Measurements from ENCODE around the gene FNDC3B. TPM values are rescaled to one million over a fixed set of nuclear protein-coding genes. Genes with fewer than 3 reads are reported as not detected.

Gene FNDC3B
- total and polyA plus RNA-seq, 2 donors = 11.0 to 11.9 TPM

DNA sequence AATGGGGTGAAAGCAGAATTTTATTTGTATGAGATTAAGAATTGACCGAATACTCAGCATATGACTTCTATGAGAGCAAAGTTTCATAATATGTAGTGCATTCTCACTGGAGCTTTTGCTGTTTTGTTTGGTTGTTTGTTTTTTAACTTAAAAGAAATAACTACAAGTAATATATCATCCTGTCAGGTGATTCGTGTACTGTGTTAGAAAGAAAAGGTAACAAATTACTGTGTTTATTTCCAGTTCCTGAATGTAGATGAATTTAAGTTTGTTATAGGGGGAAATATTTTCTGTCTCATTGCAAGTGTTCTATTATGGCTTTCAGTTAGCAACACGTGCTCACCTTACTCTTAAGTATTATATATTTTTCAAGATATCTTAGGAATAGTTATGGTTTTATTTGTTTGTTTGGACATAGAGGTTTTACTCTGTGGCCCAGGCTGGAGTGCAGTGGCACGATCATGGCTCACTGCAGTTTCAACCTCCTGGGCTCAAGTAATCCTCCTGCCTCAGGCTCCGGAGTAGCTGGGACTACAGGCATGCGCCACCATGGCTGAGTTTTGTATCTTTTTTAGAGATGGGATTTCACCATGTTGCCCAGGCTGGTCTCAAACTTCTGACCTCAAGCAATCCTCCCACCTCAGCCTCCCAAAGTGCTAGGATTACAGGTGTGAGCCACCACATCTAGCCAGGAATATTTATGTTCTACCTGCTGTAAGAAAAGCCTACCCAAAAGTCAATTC lies 125.4 kb downstream of the FNDC3B start:
- DNase-seq (ENCODE audit: low read depth in 6 of 9, low spot score in 9 of 9) = no peak
- H3K4me3 ChIP-seq (ENCODE audit: low read length in 2 of 2) = no peak overlapping the region
- H3K9me3 ChIP-seq (ENCODE audit: control insufficient read depth in 2 of 2, insufficient read depth in 1 of 2, low read length in 1 of 2) = no peaks in the 10 kb centered on the region
- no peaks in the 10 kb centered on the region for H3K4me1 ChIP-seq (ENCODE audit: control insufficient read depth in 2 of 2, insufficient read depth in 2 of 2, low read length in 2 of 2)
- WGBS = 96% methylated on average over 6 of the region's 6 CpGs
- no peaks in the 10 kb centered on the region for H3K27me3 ChIP-seq (ENCODE audit: control insufficient read depth in 2 of 2, insufficient read depth in 1 of 2, low read length in 1 of 2)
- no peaks in the 10 kb centered on the region for H3K36me3 ChIP-seq (ENCODE audit: control insufficient read depth in 2 of 2, insufficient read depth in 2 of 2, low read length in 1 of 2)
- H3K27ac ChIP-seq (ENCODE audit: low read depth in 1 of 2, low read length in 1 of 2) = no peak overlapping the region

DNA sequence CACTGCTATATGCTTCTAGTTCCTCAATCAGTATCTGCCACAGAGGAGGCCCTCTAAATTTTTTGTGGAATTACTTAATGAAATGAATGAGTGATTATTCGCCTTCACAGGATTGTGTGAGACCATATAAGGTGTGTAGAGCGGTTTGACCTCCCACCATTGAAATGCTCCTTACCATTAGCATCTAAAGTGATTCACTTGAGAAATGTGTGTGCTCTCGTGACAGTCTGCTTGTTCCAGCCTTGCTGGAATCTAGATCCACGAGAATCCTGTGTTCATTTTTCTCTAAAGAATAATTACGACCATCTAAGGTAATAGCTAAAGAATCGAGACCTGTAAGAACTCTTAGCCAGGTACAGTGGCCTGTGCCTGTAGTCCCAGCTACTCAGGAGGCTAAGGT lies 126.9 kb downstream of the FNDC3B start:
- H3K36me3 ChIP-seq (ENCODE audit: control insufficient read depth in 2 of 2, insufficient read depth in 2 of 2, low read length in 1 of 2) = no peaks in the 10 kb centered on the region
- H3K4me1 ChIP-seq (ENCODE audit: control insufficient read depth in 2 of 2, insufficient read depth in 2 of 2, low read length in 2 of 2) = no peaks in the 10 kb centered on the region
- no peaks in the 10 kb centered on the region for H3K27me3 ChIP-seq (ENCODE audit: control insufficient read depth in 2 of 2, insufficient read depth in 1 of 2, low read length in 1 of 2)
- no peak overlapping the region for H3K27ac ChIP-seq (ENCODE audit: low read depth in 1 of 2, low read length in 1 of 2)
- DNase-seq (ENCODE audit: low read depth in 6 of 9, low spot score in 9 of 9) = no peak
- H3K4me3 ChIP-seq (ENCODE audit: low read length in 2 of 2) = no peak overlapping the region
- WGBS = 97% methylated on average over 6 of the region's 6 CpGs
- H3K9me3 ChIP-seq (ENCODE audit: control insufficient read depth in 2 of 2, insufficient read depth in 1 of 2, low read length in 1 of 2) = no peaks in the 10 kb centered on the region

DNA sequence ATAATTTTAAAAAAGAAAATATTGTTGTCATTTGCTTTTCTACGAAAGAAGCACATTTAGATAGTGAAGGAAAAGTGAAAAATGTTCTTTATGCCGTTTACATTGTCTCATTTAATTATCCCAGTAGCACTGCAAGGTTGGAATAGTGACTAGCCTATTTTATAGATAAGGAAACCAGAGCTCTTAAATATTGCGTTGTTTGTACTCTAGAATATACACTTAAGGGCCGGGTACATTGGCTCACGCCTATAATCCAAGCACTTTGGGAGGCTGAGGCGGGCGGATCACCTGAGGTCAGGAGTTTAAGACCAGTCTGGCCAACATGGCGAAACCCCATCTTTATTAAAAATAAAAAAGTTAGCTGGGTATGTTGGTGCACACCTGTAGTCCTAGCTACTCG lies 127.5 kb downstream of the FNDC3B start:
- H3K4me3 ChIP-seq (ENCODE audit: low read length in 2 of 2) = no peak overlapping the region
- 98% methylated on average over 9 of the region's 9 CpGs for WGBS
- H3K27me3 ChIP-seq (ENCODE audit: control insufficient read depth in 2 of 2, insufficient read depth in 1 of 2, low read length in 1 of 2) = no peaks in the 10 kb centered on the region
- no peak for DNase-seq (ENCODE audit: low read depth in 6 of 9, low spot score in 9 of 9)
- no peaks in the 10 kb centered on the region for H3K4me1 ChIP-seq (ENCODE audit: control insufficient read depth in 2 of 2, insufficient read depth in 2 of 2, low read length in 2 of 2)
- no peaks in the 10 kb centered on the region for H3K9me3 ChIP-seq (ENCODE audit: control insufficient read depth in 2 of 2, insufficient read depth in 1 of 2, low read length in 1 of 2)
- H3K36me3 ChIP-seq (ENCODE audit: control insufficient read depth in 2 of 2, insufficient read depth in 2 of 2, low read length in 1 of 2) = no peaks in the 10 kb centered on the region
- no peak overlapping the region for H3K27ac ChIP-seq (ENCODE audit: low read depth in 1 of 2, low read length in 1 of 2)

DNA sequence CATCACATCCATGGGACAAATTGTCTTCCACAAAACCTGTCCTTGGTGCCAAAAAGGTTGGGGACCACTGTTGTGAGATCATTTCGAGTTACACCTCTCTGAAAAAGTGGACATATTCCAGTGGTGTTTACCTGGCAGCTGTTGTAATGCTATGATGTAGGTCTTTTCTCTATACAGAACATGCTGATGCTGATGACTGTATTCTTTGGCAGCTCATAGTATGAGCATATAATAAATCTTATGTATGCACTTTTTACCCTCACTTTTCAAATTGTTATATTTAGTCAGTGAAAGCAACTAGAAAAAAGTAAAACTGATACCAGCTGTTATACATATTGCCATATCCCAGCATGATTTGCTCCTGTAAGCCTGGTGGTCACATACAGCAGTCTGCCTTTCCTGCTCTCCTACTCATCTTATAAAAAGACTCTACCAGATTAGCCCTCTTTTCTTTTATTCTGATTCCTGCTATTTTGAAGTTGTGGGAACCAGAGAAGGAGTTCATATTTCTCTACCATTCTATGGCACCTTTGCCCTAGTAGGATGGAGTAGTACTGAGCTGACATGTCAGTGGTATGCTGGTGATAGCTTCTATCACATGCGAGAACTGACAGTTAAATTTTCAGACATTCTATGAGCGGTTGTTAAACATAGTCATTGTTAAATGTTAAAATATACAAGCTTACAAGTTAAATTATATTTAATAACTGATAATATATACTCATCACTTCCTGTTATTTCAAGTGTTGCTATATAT lies 128.7 kb downstream of the FNDC3B start:
- 95% methylated on average over 3 of the region's 3 CpGs for WGBS
- Histone ChIP-seq H3K9me3 (ENCODE audit: control insufficient read depth in 2 of 2, insufficient read depth in 1 of 2, low read length in 1 of 2) (no peaks in the 10 kb centered on the region), H3K4me1 (ENCODE audit: control insufficient read depth in 2 of 2, insufficient read depth in 2 of 2, low read length in 2 of 2) (no peaks in the 10 kb centered on the region), H3K27ac (ENCODE audit: low read depth in 1 of 2, low read length in 1 of 2) (no peak overlapping the region), H3K36me3 (ENCODE audit: control insufficient read depth in 2 of 2, insufficient read depth in 2 of 2, low read length in 1 of 2) (no peaks in the 10 kb centered on the region), H3K27me3 (ENCODE audit: control insufficient read depth in 2 of 2, insufficient read depth in 1 of 2, low read length in 1 of 2) (no peaks in the 10 kb centered on the region), H3K4me3 (ENCODE audit: low read length in 2 of 2) (no peak overlapping the region)
- DNase-seq (ENCODE audit: low read depth in 6 of 9, low spot score in 9 of 9) = no peak

DNA sequence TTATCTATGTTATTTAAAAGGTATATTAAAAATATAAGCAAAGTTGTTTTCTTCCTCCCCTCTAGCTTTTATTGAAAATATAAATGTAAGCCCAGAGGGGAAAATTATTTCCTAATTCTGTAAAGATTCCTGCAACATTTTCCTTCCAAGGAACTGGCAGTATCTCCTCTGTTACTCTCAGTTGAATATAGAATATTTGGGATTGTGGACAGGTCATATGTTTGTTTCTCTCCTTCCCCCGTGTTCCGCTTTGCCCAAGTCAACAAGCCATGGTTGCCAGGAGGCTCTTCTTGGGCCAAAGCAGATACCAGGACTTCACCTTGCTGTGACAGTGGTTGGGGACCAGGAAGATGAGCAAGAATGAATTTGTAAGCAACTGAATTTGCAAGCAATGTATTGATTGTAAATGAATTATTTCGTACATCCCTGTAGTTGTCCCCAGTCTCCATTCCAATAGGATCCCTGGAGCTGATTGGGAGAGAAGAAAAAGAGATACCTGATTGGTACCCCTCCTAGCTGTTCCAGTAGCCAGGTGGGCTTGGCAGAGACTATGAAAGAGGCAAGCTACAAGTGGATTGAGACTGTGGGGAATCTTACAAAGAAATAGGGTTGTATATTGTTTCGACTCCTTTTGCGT lies 130.8 kb downstream of the FNDC3B start:
- no peaks in the 10 kb centered on the region for H3K4me1 ChIP-seq (ENCODE audit: control insufficient read depth in 2 of 2, insufficient read depth in 2 of 2, low read length in 2 of 2)
- no peaks in the 10 kb centered on the region for H3K36me3 ChIP-seq (ENCODE audit: control insufficient read depth in 2 of 2, insufficient read depth in 2 of 2, low read length in 1 of 2)
- no peaks in the 10 kb centered on the region for H3K27me3 ChIP-seq (ENCODE audit: control insufficient read depth in 2 of 2, insufficient read depth in 1 of 2, low read length in 1 of 2)
- WGBS = 98% methylated on average over 5 of the region's 5 CpGs
- no peaks in the 10 kb centered on the region for H3K9me3 ChIP-seq (ENCODE audit: control insufficient read depth in 2 of 2, insufficient read depth in 1 of 2, low read length in 1 of 2)
- H3K4me3 ChIP-seq (ENCODE audit: low read length in 2 of 2) = no peak overlapping the region
- H3K27ac ChIP-seq (ENCODE audit: low read depth in 1 of 2, low read length in 1 of 2) = no peak overlapping the region
- no peak for DNase-seq (ENCODE audit: low read depth in 6 of 9, low spot score in 9 of 9)

DNA sequence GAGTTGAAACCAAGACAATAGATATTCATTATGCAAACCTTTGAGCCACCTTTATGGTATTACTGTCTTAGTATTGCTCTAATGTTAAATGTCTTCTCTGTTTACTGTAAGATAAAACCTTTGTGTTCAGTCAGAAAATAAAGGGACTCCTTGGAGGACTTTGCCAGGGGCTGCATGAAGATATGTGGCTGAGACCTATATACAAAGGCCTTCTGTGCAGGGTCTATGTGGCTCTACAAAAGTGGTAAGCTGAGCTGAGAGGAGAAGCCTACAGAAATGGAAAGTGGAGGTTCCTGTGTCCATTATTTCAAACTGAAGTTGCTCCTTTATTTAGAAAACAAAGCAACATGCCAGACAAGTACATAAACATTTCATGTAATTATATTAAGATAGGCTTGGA lies 131.5 kb downstream of the FNDC3B start:
- Histone ChIP-seq H3K36me3 (ENCODE audit: control insufficient read depth in 2 of 2, insufficient read depth in 2 of 2, low read length in 1 of 2) (no peaks in the 10 kb centered on the region), H3K27ac (ENCODE audit: low read depth in 1 of 2, low read length in 1 of 2) (no peak overlapping the region), H3K27me3 (ENCODE audit: control insufficient read depth in 2 of 2, insufficient read depth in 1 of 2, low read length in 1 of 2) (no peaks in the 10 kb centered on the region), H3K9me3 (ENCODE audit: control insufficient read depth in 2 of 2, insufficient read depth in 1 of 2, low read length in 1 of 2) (no peaks in the 10 kb centered on the region), H3K4me1 (ENCODE audit: control insufficient read depth in 2 of 2, insufficient read depth in 2 of 2, low read length in 2 of 2) (no peaks in the 10 kb centered on the region), H3K4me3 (ENCODE audit: low read length in 2 of 2) (no peak overlapping the region)
- no peak for DNase-seq (ENCODE audit: low read depth in 6 of 9, low spot score in 9 of 9)

DNA sequence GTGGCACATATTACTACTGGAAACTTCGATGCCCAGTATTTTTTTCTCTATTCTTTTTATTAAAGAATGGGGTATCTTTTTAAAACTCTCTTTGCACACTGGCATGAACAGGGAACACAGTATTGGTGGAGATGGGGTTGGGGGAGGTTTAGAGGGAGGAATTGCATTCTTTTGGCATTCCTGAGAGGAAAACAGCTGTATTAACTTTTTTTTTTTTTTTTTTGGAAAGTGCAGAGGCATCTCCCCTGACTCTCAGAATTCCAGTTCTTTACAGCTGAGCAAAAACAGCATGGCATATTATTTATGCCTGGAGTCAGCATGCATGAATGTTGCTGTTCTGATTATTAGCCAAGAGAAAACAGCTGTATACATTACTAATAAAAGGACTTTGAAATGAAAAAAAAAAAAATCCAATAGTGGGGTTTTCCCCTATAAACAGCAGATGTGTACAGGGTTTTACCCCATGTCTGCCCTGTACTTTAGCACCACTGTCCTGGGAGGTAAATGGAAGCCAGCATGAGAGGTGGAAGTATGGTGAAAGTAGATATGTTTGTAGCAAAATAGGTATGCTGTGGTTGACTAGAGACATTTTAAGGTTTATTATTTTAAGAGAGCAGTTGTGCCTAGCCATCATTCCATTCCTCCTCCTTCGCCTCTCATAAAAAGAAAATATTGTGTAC lies 132.2 kb downstream of the FNDC3B start:
- Histone ChIP-seq H3K9me3 (ENCODE audit: control insufficient read depth in 2 of 2, insufficient read depth in 1 of 2, low read length in 1 of 2) (no peaks in the 10 kb centered on the region), H3K4me3 (ENCODE audit: low read length in 2 of 2) (no peak overlapping the region), H3K27ac (ENCODE audit: low read depth in 1 of 2, low read length in 1 of 2) (no peak overlapping the region), H3K36me3 (ENCODE audit: control insufficient read depth in 2 of 2, insufficient read depth in 2 of 2, low read length in 1 of 2) (no peaks in the 10 kb centered on the region), H3K27me3 (ENCODE audit: control insufficient read depth in 2 of 2, insufficient read depth in 1 of 2, low read length in 1 of 2) (no peaks in the 10 kb centered on the region), H3K4me1 (ENCODE audit: control insufficient read depth in 2 of 2, insufficient read depth in 2 of 2, low read length in 2 of 2) (no peaks in the 10 kb centered on the region)
- DNase-seq (ENCODE audit: low read depth in 6 of 9, low spot score in 9 of 9) = no peak
- WGBS = 99% methylated on average over 2 of the region's 2 CpGs

DNA sequence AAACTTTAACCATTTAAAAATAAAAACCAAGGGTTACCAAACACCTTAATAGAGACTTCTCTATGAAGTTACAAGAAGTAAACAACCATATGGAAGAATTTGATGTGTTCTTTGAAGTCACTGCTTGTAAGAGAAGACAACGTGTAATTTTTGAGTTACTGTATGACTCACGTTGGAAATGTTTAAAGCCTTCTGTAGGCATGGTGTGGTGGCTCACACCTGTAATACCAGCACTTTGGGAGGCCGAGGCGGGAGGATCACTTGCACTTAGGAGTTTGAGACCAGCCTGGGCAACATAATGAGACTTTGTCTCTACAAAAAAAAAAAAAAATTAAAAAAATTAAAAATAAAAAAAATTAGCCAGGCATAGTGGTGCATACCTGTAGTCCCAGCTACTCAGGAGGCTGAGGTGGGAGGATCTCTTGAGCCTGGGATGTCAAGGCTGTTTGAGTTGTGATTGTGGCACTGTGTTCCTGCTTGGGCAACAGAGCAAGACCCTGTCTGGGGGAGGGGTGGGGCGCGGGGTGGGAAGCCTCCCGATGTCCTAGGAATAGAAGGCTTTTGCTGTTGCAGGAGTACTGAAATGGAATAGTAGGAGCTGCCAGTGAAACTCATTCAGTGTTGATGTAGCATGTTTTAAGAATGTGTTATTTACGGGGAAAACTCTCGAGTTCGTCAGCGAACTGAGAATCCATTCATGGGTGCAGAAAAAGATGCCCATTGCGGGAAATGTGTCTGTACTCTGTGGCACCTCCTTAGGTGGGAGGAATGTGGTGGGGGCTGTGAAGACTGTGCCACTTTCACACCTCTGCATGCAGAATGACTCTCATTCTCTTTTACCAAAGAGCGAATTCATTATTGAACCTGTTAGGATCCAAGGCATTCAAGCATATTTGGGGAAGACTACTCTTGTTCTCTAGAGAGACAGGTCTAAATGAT lies 134.2 kb downstream of the FNDC3B start:
- Histone ChIP-seq H3K9me3 (ENCODE audit: control insufficient read depth in 2 of 2, insufficient read depth in 1 of 2, low read length in 1 of 2) (no peaks in the 10 kb centered on the region), H3K4me1 (ENCODE audit: control insufficient read depth in 2 of 2, insufficient read depth in 2 of 2, low read length in 2 of 2) (no peaks in the 10 kb centered on the region), H3K36me3 (ENCODE audit: control insufficient read depth in 2 of 2, insufficient read depth in 2 of 2, low read length in 1 of 2) (no peaks in the 10 kb centered on the region), H3K27ac (ENCODE audit: low read depth in 1 of 2, low read length in 1 of 2) (no peak overlapping the region), H3K27me3 (ENCODE audit: control insufficient read depth in 2 of 2, insufficient read depth in 1 of 2, low read length in 1 of 2) (no peaks in the 10 kb centered on the region), H3K4me3 (ENCODE audit: low read length in 2 of 2) (no peak overlapping the region)
- no peak for DNase-seq (ENCODE audit: low read depth in 6 of 9, low spot score in 9 of 9)
- WGBS = 90% methylated on average over 13 of the region's 13 CpGs

Measured in thymus (tissue), 11 donors.